Mucosa of descending colon (tissue), 3 donors: Measurements from ENCODE around the gene MIGA1. TPM values are rescaled to one million over a fixed set of nuclear protein-coding genes. Genes with fewer than 3 reads are reported as not detected.

ENCODE experiments used
- ATAC-seq: fragments of 200-7000 bp; cut with Tn5 transposase; one replicate; pipeline ENCODE4 v1.9.1; 2020; ENCODE audit warnings: mild to moderate bottlenecking, moderate library complexity
- DNase-seq, 3 donors: peaks; one replicate each; pipeline ENCODE4 v3.0.0-alpha.2; 2020
- H3K36me3 ChIP-seq: fragments of 200-600 bp; one replicate; pipeline ENCODE4 v1.8.0; 2021; ENCODE audit warnings: low read depth, mild to moderate bottlenecking
- H3K4me1 ChIP-seq: fragments of 200-600 bp; one replicate; pipeline ENCODE4 v1.8.0; 2021; ENCODE audit warnings: low read depth, mild to moderate bottlenecking
- H3K4me3 ChIP-seq: fragments of 200-600 bp; one replicate; pipeline ENCODE4 v1.8.0; 2021; ENCODE audit warnings: mild to moderate bottlenecking
- H3K9me3 ChIP-seq: fragments of 200-600 bp; one replicate; pipeline ENCODE4 v1.8.0; 2021; ENCODE audit warnings: mild to moderate bottlenecking
- intact Hi-C, 2 donors: fragments of 100-400 bp; cut with DNase I in 1 of 2; cut with micrococcal nuclease in 1 of 2; formaldehyde crosslinking; loops; one replicate each; pipeline versions ENCODE4 v1.11.0 to v1.11.1; 2022; cut with DNase I, micrococcal nuclease
- total RNA-seq, 3 donors: library from RNA; stranded (reverse); fragmentation: NEBNext Ultra II Directional in 2 of 3; extraction: Animal tissue kit (Norgen Biotek cat#: 25700) in 2 of 3; gene quantifications; one replicate each; pipeline versions ENCODE4 v1.2.1 to v1.2.4, GENCODE V29; 2021 to 2023
- TF ChIP-seq, protein P1 (sequence below): fragments of 200-600 bp; IDR thresholded peaks from one replicate; pipeline ENCODE4 v1.8.0; 2022; ENCODE audit warnings: antibody characterized with exemption, mild to moderate bottlenecking
- donor health status: DM: no; HTN: no; CAD: no; lungs with moderate emphysema.
- donor health status: DM: no; HTN: no; CAD: no.
- donor health status: DM: no; HTN: yes; CAD: no.

Gene MIGA1
- total RNA-seq, 3 donors from 2014 or later, result 13.2 to 21.1 (median 18.5) TPM

DNA sequence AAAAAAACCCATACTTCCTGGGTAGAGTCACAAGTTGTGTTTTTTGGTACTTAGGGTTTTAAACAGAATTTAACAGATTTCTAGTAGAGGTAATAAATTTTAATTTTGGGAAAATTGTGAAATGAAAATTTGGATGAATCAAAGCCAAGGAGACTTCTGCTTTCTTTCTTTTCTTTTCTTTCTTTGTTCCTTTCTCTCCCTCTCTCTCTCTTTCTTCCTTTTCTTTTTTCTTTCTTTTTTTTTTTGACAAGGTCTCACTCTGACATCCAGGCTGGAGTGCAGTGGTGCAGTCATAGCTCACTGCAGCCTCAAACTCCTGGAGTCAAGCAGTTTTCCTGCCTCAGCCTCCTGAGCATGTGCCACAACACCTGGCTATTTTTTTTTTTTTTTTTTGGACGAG lies 62.1 kb downstream of the MIGA1 start:
- Histone ChIP-seq H3K4me1 (no peaks in the 10 kb centered on the region), H3K9me3 (no peaks in the 10 kb centered on the region)
- intact Hi-C loops, result no loop called here

DNA sequence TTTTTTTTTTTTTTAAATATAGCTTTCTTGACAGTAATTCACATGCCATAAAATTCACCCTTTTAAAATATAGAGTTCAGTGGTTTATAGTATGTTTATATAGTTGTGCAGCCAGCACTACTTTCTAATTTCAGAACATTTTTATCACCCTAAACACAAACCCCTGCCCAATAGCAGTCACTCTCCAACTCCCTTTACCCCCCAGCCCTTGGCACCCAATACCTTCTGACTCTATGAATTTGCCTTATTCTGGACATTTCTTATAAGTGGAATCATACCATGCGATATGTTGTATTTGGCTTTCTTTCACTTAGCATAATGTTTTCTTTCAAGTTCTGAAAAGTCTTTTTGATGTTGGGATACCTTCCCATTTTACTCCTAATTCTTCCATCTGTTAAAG lies 66.5 kb downstream of the MIGA1 start:
- intact Hi-C loops, result no loop called here
- no peaks in the 10 kb centered on the region for H3K4me1 ChIP-seq
- TF ChIP-seq, protein P1, sequence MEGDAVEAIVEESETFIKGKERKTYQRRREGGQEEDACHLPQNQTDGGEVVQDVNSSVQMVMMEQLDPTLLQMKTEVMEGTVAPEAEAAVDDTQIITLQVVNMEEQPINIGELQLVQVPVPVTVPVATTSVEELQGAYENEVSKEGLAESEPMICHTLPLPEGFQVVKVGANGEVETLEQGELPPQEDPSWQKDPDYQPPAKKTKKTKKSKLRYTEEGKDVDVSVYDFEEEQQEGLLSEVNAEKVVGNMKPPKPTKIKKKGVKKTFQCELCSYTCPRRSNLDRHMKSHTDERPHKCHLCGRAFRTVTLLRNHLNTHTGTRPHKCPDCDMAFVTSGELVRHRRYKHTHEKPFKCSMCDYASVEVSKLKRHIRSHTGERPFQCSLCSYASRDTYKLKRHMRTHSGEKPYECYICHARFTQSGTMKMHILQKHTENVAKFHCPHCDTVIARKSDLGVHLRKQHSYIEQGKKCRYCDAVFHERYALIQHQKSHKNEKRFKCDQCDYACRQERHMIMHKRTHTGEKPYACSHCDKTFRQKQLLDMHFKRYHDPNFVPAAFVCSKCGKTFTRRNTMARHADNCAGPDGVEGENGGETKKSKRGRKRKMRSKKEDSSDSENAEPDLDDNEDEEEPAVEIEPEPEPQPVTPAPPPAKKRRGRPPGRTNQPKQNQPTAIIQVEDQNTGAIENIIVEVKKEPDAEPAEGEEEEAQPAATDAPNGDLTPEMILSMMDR, result no peak
- no peaks in the 10 kb centered on the region for H3K36me3 ChIP-seq
- DNase-seq, result no peak
- no peak for ATAC-seq
- no peak overlapping the region for H3K4me3 ChIP-seq
- H3K9me3 ChIP-seq, result no peaks in the 10 kb centered on the region

More for the DNA sequence above, 62.1 kb downstream of the MIGA1 start:
- ATAC-seq (no peak), DNase-seq (no peak)
- TF ChIP-seq, protein P1, result no peak
- Histone ChIP-seq H3K4me3 (no peak overlapping the region), H3K36me3 (no peaks in the 10 kb centered on the region)

DNA sequence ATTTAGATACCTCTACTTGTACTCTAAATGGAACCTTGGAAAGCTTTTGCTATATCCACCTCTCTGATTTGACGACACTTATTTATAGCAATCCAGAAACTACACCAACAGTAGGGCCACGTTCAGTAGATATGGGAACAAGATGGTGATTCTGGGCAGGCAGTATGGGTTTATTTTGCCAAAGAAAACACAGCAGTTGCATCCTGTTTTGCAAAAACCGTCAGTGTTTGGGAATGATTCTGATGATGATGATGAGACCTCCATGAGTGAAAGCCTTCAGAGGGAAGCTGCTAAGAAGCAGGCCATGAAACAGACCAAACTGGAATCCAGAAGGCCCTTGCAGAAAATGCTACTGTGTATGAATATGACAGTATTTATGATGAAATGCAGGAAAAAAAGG lies 67.5 kb downstream of the MIGA1 start:
- intact Hi-C loops, result no loop called here
- no peak for ATAC-seq
- TF ChIP-seq, protein P1, result no peak

DNA sequence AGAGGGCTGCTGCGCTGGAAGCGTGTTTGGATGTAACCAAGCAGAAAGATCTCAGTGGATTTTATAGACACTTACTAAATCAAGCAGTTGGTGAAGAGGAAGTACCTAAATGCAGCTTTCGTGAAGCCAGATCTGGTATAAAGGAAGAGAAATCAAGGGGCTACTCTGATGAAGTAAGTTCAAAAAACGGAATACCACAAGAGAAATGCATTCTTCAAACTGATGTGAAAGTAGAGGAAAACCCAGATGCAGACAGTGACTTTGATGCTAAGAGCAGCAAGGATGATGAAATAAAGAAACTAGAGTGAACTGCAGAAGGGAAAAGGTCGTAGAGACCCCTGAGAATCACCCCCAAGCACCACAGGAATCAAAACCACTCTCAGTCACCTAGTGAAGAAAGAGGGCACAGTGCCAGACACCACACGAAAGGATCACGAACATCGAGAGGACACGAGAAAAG lies 68.2 kb downstream of the MIGA1 start:
- intact Hi-C loops, result no loop called here
- H3K9me3 ChIP-seq, result no peaks in the 10 kb centered on the region
- ATAC-seq (no peak), DNase-seq (no peak)
- no peak overlapping the region for H3K4me3 ChIP-seq
- no peaks in the 10 kb centered on the region for H3K4me1 ChIP-seq
- H3K36me3 ChIP-seq, result no peaks in the 10 kb centered on the region
- TF ChIP-seq, protein P1, result no peak

More for the DNA sequence above, 67.5 kb downstream of the MIGA1 start:
- no peaks in the 10 kb centered on the region for H3K4me1 ChIP-seq
- H3K4me3 ChIP-seq, result no peak overlapping the region
- no peaks in the 10 kb centered on the region for H3K36me3 ChIP-seq
- DNase-seq, result no peak
- no peaks in the 10 kb centered on the region for H3K9me3 ChIP-seq

DNA sequence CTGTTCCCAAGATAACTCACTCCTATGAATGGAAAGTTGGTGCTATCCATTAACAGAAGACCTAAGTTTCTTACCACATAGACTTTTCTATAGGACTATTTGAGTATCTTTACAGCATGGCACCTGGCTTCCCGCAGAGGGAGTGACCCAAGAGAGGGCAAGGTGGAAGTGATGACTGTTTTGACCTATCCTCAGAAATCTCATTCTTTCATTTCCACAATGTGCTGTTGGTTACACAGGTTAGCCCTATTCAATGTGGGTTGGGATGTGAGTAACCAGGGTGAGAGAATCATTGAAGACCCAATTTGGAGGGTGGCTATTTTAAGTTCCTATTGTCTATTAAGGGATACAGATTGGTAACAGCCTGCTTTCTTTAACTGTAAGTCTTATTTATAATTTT lies 70.6 kb downstream of the MIGA1 start:
- Histone ChIP-seq H3K9me3 (no peaks in the 10 kb centered on the region), H3K36me3 (no peaks in the 10 kb centered on the region), H3K4me1 (no peaks in the 10 kb centered on the region), H3K4me3 (no peak overlapping the region)
- intact Hi-C loops, result no loop called here
- TF ChIP-seq, protein P1, result no peak
- no peak for DNase-seq
- no peak for ATAC-seq

DNA sequence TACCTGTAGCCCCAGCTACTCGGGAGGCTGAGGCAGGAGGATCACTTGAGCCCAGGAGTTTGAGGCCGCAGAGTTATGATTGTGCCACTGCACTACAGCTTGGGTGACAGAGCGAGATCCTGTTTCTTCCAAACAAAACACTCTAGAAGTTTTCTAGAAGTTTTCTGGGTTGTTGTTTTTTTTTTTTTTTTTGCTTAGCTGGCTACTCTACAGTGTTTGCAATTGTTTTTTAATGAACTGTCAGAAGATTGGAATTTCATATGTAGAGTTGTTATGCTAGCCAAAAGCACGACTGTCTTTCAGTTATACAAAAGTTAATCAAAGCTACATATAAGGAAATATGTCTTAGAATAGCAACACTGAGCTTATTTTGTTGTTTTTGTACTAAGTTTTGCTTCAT lies 78.1 kb downstream of the MIGA1 start:
- intact Hi-C loops, result no loop called here
- H3K4me1 ChIP-seq, result no peaks in the 10 kb centered on the region
- no peaks in the 10 kb centered on the region for H3K36me3 ChIP-seq
- TF ChIP-seq, protein P1, result no peak
- ATAC-seq (no peak), DNase-seq (no peak)
- no peaks in the 10 kb centered on the region for H3K9me3 ChIP-seq
- H3K4me3 ChIP-seq, result no peak overlapping the region
